Karpas-422 (cell line): ENCODE results near the gene XG. TPM values are rescaled to one million over a fixed set of nuclear protein-coding genes. Genes with fewer than 3 reads are reported as not detected.

ENCODE experiments used
- total RNA-seq: library from RNA; depleted of rRNA; stranded (reverse); fragments of >200 nt; shearing (Covaris generic); gene quantifications from 2 replicates; pipeline ENCODE4 v1.2.3, GENCODE V29; 2014; ENCODE audit warnings: low replicate concordance; rRNA removed

The XG gene
- total RNA-seq, 1 experiment from 2014 or later, result not detected

Other genes starting within 250 kb of the XG start
- 24.9 and 51.3 TPM in 2 replicates for gene CD99, start 60.7 kb upstream of the XG start, total RNA-seq
- gene GYG2, start 76.9 kb downstream of the XG start, total RNA-seq, result not detected in 2 replicates
- gene ARSD, start 177.3 kb downstream of the XG start, total RNA-seq, result not detected in 2 replicates